Neural progenitor cell (in vitro differentiated cells): ENCODE measurements around the gene ARID2. TPM values are rescaled to one million over a fixed set of nuclear protein-coding genes. Genes with fewer than 3 reads are reported as not detected.
A peak's percentile ranks its signal among the peaks of the same experiment; 100 is the strongest.

Source experiments
- DNase-seq: peaks from one replicate; pipeline ENCODE4 v3.0.0-alpha.2; 2016; ENCODE audit warnings: low spot score
- H2AFZ ChIP-seq: fragments of 200-600 bp; sonication (generic); replicated peaks from 2 replicates; pipeline ENCODE4 v1.6.1; 2016; ENCODE audit warnings: antibody characterized with exemption
- H3F3A ChIP-seq: fragments of 200-600 bp; sonication (generic); 2 replicates; pipeline ENCODE4 v1.6.1; 2016; ENCODE audit warnings: antibody characterized with exemption, low read depth
- H3K27ac ChIP-seq: fragments of 200-600 bp; sonication (generic); 2 replicates; pipeline ENCODE4 v1.5.1; 2016; ENCODE audit warnings: mild to moderate bottlenecking
- H3K27me3 ChIP-seq: fragments of 200-600 bp; sonication (generic); 2 replicates; pipeline ENCODE4 v1.6.1; 2016; ENCODE audit warnings: mild to moderate bottlenecking, moderate library complexity
- H3K36me3 ChIP-seq: fragments of 200-600 bp; sonication (generic); 2 replicates; pipeline ENCODE4 v1.5.1; 2016
- H3K4me1 ChIP-seq: fragments of 200-600 bp; sonication (generic); 2 replicates; pipeline ENCODE4 v1.6.1; 2016; ENCODE audit warnings: mixed run types
- H3K4me2 ChIP-seq: fragments of 200-600 bp; sonication (generic); 2 replicates; pipeline ENCODE4 v1.6.1; 2016
- H3K4me3 ChIP-seq: fragments of 200-600 bp; sonication (generic); 2 replicates; pipeline ENCODE4 v1.5.1; 2016
- H3K79me2 ChIP-seq: fragments of 200-600 bp; sonication (generic); 2 replicates; pipeline ENCODE4 v1.6.1; 2016; ENCODE audit warnings: low read depth
- H3K9ac ChIP-seq: fragments of 200-600 bp; sonication (generic); 2 replicates; pipeline ENCODE4 v1.6.1; 2016
- H3K9me3 ChIP-seq: fragments of 200-600 bp; sonication (generic); 2 replicates; pipeline ENCODE4 v1.5.1; 2016; ENCODE audit warnings: low read depth
- H4K20me1 ChIP-seq: fragments of 200-600 bp; sonication (generic); 2 replicates; pipeline ENCODE4 v1.6.1; 2016; ENCODE audit warnings: low read depth
- H3K27ac Mint-ChIP-seq: 3 replicates; pipeline ENCODE4 v1.8.0; 2021; ENCODE audit warnings: mixed read lengths
- H3K27me3 Mint-ChIP-seq: 2 replicates; pipeline ENCODE4 v1.8.0; 2022; ENCODE audit warnings: low read depth, mild to moderate bottlenecking, inconsistent platforms, moderate library complexity, mixed read lengths; ENCODE audit not compliant: insufficient read depth
- H3K36me3 Mint-ChIP-seq: 3 replicates; pipeline ENCODE4 v1.8.0; 2021; ENCODE audit warnings: mixed read lengths
- H3K4me1 Mint-ChIP-seq: 3 replicates; pipeline ENCODE4 v1.8.0; 2021; ENCODE audit warnings: mixed read lengths
- H3K4me3 Mint-ChIP-seq: 3 replicates; pipeline ENCODE4 v1.8.0; 2021; ENCODE audit warnings: mild to moderate bottlenecking, moderate library complexity, mixed read lengths
- H3K9me3 Mint-ChIP-seq: 3 replicates; pipeline ENCODE4 v1.8.0; 2020; ENCODE audit warnings: mixed read lengths
- EZH2 ChIP-seq: fragments of 200-600 bp; sonication (generic); IDR thresholded peaks from 2 replicates; pipeline ENCODE4 v1.6.1; 2017; ENCODE audit warnings: antibody characterized with exemption, mild to moderate bottlenecking, moderate library complexity
- EZH2phosphoT487 ChIP-seq: fragments of 200-600 bp; sonication (generic); IDR thresholded peaks from 2 replicates; pipeline ENCODE4 v1.6.1; 2017; ENCODE audit warnings: antibody characterized with exemption
- total RNA-seq: library from RNA; depleted of rRNA; stranded (reverse); fragments of >200 nt; gene quantifications from 2 replicates; pipeline ENCODE4 v1.2.3, GENCODE V29; 2015; ENCODE audit warnings: low replicate concordance
- TF ChIP-seq, protein P1 (sequence below): fragments of 200-600 bp; sonication (generic); IDR thresholded peaks from 2 replicates; pipeline ENCODE4 v1.5.1; 2017; ENCODE audit warnings: antibody characterized with exemption, mild to moderate bottlenecking

Gene ARID2
- total RNA-seq, 1 donor from 2014 or later, result 86.4 TPM

DNA sequence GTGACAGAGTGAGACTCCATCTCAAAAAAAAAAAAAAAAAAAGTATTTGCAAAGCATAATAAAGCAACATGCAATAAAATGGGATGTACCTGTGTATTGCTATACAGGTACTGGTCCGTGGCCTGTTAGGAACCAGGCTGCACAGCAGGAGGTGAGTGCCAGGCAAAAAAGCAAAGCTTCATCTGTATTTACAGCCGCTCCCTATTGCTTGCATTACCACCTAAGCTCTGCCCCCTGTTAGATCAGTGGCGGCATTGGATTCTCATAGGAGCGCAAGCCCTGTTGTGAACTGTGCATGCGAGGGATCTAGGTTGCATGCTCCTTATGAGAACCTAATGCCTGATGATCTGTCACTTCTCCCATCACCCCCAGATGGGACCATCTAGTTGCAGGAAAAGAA, 147.6 kb downstream of the ARID2 start:
- no peak for DNase-seq
- no peak overlapping the region for H3K4me2 ChIP-seq
- H3K27ac ChIP-seq, result no peak overlapping the region
- no peak overlapping the region for H3K9ac ChIP-seq
- H3K27ac Mint-ChIP-seq, result no peak overlapping the region
- H3K27me3 Mint-ChIP-seq, result no peaks in the 10 kb centered on the region
- H3F3A ChIP-seq, result no peaks in the 10 kb centered on the region
- no peaks in the 10 kb centered on the region for H3K4me1 ChIP-seq
- TF ChIP-seq EZH2, result no peak
- TF ChIP-seq, protein P1, sequence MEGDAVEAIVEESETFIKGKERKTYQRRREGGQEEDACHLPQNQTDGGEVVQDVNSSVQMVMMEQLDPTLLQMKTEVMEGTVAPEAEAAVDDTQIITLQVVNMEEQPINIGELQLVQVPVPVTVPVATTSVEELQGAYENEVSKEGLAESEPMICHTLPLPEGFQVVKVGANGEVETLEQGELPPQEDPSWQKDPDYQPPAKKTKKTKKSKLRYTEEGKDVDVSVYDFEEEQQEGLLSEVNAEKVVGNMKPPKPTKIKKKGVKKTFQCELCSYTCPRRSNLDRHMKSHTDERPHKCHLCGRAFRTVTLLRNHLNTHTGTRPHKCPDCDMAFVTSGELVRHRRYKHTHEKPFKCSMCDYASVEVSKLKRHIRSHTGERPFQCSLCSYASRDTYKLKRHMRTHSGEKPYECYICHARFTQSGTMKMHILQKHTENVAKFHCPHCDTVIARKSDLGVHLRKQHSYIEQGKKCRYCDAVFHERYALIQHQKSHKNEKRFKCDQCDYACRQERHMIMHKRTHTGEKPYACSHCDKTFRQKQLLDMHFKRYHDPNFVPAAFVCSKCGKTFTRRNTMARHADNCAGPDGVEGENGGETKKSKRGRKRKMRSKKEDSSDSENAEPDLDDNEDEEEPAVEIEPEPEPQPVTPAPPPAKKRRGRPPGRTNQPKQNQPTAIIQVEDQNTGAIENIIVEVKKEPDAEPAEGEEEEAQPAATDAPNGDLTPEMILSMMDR, result no peak
- H3K27me3 ChIP-seq, result no peaks in the 10 kb centered on the region
- H3K9me3 Mint-ChIP-seq, result peaks cover 8% of the 10 kb centered on the region
- H3K36me3 ChIP-seq, result peaks cover 4% of the 10 kb centered on the region
- H3K4me1 Mint-ChIP-seq, result no peaks in the 10 kb centered on the region
- H3K36me3 Mint-ChIP-seq, result peaks cover 64% of the 10 kb centered on the region
- H3K9me3 ChIP-seq, result no peaks in the 10 kb centered on the region
- H2AFZ ChIP-seq, result no peak overlapping the region
- H3K4me3 ChIP-seq, result no peak overlapping the region
- H4K20me1 ChIP-seq, result peaks cover 5% of the 10 kb centered on the region
- peaks cover 27% of the 10 kb centered on the region for H3K79me2 ChIP-seq
- no peak overlapping the region for H3K4me3 Mint-ChIP-seq

DNA sequence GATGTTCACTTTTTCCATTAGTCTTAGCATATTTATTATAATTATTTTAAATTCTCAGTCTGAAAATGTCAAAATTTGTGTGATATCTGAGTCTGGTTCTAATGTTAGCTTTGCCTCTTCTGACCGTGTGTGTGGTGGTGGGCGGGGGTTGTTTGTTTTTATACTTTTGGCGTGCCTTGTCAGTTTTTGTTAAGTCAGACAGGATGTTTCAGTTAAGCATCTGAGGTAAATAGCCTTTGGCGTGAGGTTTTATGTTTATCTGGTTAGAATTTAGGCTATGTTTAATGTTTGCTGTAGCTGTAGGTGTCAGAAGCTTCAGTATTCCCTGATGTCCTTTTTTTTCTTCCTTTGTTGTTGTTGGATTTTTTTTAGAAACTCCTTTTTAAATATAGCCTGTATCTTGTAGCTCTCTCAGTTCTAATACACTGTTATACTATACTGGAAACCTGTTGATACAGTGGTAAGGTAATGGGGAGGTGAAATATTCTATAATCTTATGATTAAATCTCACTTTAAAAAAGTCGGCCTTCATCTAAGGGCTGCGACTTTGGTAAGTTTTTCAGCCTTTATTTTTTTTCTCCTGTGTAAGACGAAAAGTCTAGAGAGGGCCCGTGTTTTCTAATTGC, 149.2 kb downstream of the ARID2 start:
- Histone ChIP-seq H2AFZ (no peak overlapping the region), H3K27ac (peak overlapping the region; percentile 60), H3K79me2 (peaks cover 16% of the 10 kb centered on the region), H3K4me1 (no peaks in the 10 kb centered on the region), H3K4me3 (no peak overlapping the region), H3F3A (no peaks in the 10 kb centered on the region), H3K9ac (no peak overlapping the region), H3K9me3 (no peaks in the 10 kb centered on the region), H3K27me3 (no peaks in the 10 kb centered on the region), H4K20me1 (peaks cover 5% of the 10 kb centered on the region), H3K4me2 (no peak overlapping the region), H3K36me3 (peaks cover 2% of the 10 kb centered on the region)
- H3K4me1 Mint-ChIP-seq, result no peaks in the 10 kb centered on the region
- H3K27me3 Mint-ChIP-seq, result no peaks in the 10 kb centered on the region
- H3K27ac Mint-ChIP-seq, result peak overlapping the region; percentile 52
- TF ChIP-seq EZH2, result no peak
- H3K4me3 Mint-ChIP-seq, result no peak overlapping the region
- peaks cover 61% of the 10 kb centered on the region for H3K36me3 Mint-ChIP-seq
- DNase-seq, result no peak
- H3K9me3 Mint-ChIP-seq, result peaks cover 8% of the 10 kb centered on the region

DNA sequence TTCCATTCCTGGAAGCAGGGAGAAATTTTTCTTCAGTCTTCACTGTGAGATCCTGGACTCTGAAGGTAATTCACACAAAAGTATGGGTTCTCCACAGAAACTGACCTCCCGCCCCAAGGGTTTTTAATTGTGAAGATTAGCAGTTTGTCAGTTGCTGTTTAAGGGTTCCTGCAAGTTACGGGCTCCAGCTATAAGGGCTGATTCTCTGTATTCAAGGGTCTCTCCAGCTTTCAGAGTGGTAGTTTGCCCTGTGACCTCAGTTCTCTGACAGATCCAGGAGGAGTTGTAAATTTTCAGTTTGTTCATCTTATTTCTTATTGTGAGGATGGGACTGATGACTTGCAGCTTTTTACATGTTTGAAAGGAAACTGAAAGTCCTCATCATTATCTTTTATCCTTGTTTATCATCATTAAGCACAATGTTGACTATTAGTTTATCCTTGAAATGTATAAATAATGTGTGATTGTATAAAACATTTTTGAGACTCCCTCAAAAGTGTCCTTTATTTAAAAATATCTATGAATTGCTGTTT, 149.9 kb downstream of the ARID2 start:
- no peaks in the 10 kb centered on the region for H3K4me1 Mint-ChIP-seq
- H2AFZ ChIP-seq, result no peak overlapping the region
- H3K79me2 ChIP-seq, result peaks cover 14% of the 10 kb centered on the region
- H3F3A ChIP-seq, result no peaks in the 10 kb centered on the region
- H3K9ac ChIP-seq, result no peak overlapping the region
- H4K20me1 ChIP-seq, result peaks cover 5% of the 10 kb centered on the region
- H3K4me3 Mint-ChIP-seq, result no peak overlapping the region
- H3K27me3 ChIP-seq, result no peaks in the 10 kb centered on the region
- no peaks in the 10 kb centered on the region for H3K9me3 ChIP-seq
- no peak overlapping the region for H3K4me2 ChIP-seq
- no peak overlapping the region for H3K27ac ChIP-seq
- TF ChIP-seq EZH2, result no peak
- TF ChIP-seq, protein P1, result no peak
- no peak overlapping the region for H3K27ac Mint-ChIP-seq
- no peak overlapping the region for H3K4me3 ChIP-seq
- no peak for DNase-seq
- H3K36me3 Mint-ChIP-seq, result peaks cover 54% of the 10 kb centered on the region
- H3K27me3 Mint-ChIP-seq, result no peaks in the 10 kb centered on the region
- H3K9me3 Mint-ChIP-seq, result peaks cover 8% of the 10 kb centered on the region
- H3K4me1 ChIP-seq, result no peaks in the 10 kb centered on the region
- H3K36me3 ChIP-seq, result peaks cover 4% of the 10 kb centered on the region

DNA sequence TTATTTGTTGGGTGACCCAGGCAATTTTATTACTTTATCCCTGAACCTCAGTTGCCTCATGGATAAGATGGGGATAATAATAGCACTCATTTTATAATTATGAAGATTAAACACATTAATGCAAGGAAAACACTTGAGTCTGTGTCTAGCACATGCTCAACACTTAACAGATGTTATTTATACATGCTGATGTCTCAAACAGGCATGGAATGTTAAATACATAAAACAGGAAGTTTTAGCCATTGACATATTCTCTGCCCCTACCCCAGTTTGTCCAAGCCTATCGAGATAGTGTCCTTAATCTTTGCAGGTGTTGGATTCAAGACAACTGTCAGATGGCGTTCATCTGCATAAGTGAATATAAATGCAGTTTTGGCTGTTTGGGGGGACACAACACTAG, 151.0 kb downstream of the ARID2 start:
- Histone ChIP-seq H2AFZ (no peak overlapping the region), H3K79me2 (peaks cover 14% of the 10 kb centered on the region), H3K9me3 (peaks cover 6% of the 10 kb centered on the region), H3K4me1 (no peaks in the 10 kb centered on the region), H3K27ac (no peak overlapping the region), H3K36me3 (peaks cover 13% of the 10 kb centered on the region), H3K9ac (no peak overlapping the region), H3F3A (no peaks in the 10 kb centered on the region), H4K20me1 (peaks cover 5% of the 10 kb centered on the region), H3K4me2 (no peak overlapping the region), H3K4me3 (no peak overlapping the region), H3K27me3 (no peaks in the 10 kb centered on the region)
- H3K4me3 Mint-ChIP-seq, result no peak overlapping the region
- peaks cover 50% of the 10 kb centered on the region for H3K36me3 Mint-ChIP-seq
- no peak for DNase-seq
- H3K27me3 Mint-ChIP-seq, result no peaks in the 10 kb centered on the region
- no peaks in the 10 kb centered on the region for H3K4me1 Mint-ChIP-seq
- H3K9me3 Mint-ChIP-seq, result peaks cover 8% of the 10 kb centered on the region
- no peak overlapping the region for H3K27ac Mint-ChIP-seq
- TF ChIP-seq, protein P1, result no peak
- no peak for TF ChIP-seq EZH2phosphoT487
